Effector memory CD4-positive, alpha-beta T cell (primary cell): ENCODE data around the gene FOXJ3.

Experiments used
- DNase-seq, 3 donors: peaks; one replicate each; pipeline ENCODE4 v3.0.0-alpha.2; 2020
- H3K27ac ChIP-seq: 2 replicates; pipeline ENCODE4 v1.7.0; 2013; ENCODE audit warnings: mild to moderate bottlenecking, low read length, moderate library complexity; ENCODE audit not compliant: insufficient read depth, poor library complexity, severe bottlenecking
- H3K27me3 ChIP-seq: replicated peaks from 2 replicates; pipeline ENCODE4 v1.7.0; 2013; ENCODE audit warnings: mild to moderate bottlenecking, low read length; ENCODE audit not compliant: insufficient read depth, control insufficient read depth, poor library complexity, severe bottlenecking
- H3K36me3 ChIP-seq: 2 replicates; pipeline ENCODE4 v1.7.0; 2013; ENCODE audit warnings: mild to moderate bottlenecking, low read length, moderate library complexity; ENCODE audit not compliant: control insufficient read depth, insufficient read depth
- H3K4me1 ChIP-seq: 2 replicates; pipeline ENCODE4 v1.7.0; 2013; ENCODE audit warnings: low read length, mild to moderate bottlenecking; ENCODE audit not compliant: control insufficient read depth, insufficient read depth, poor library complexity, severe bottlenecking
- H3K4me3 ChIP-seq: 2 replicates; pipeline ENCODE4 v1.7.0; 2013; ENCODE audit warnings: low read length, low read depth, mild to moderate bottlenecking; ENCODE audit not compliant: insufficient read depth, poor library complexity, severe bottlenecking
- H3K9me3 ChIP-seq: 2 replicates; pipeline ENCODE4 v1.7.0; 2013; ENCODE audit warnings: mild to moderate bottlenecking, low read length, moderate library complexity; ENCODE audit not compliant: control insufficient read depth

The FOXJ3 gene

GRCh38 chr1:42288311-42288985 is 46.6 kb downstream of the FOXJ3 start:
- Histone ChIP-seq H3K27me3 (no peaks in the 10 kb centered on the region), H3K4me3 (no peak overlapping the region), H3K4me1 (no peaks in the 10 kb centered on the region), H3K27ac (no peak overlapping the region), H3K36me3 (no peaks in the 10 kb centered on the region), H3K9me3 (no peaks in the 10 kb centered on the region)
- no peak for DNase-seq

- H3K4me3 ChIP-seq: no peak overlapping the region
- no peaks in the 10 kb centered on the region for H3K4me1 ChIP-seq
- H3K9me3 ChIP-seq: no peaks in the 10 kb centered on the region
- no peak overlapping the region for H3K27ac ChIP-seq
- peaks cover 5% of the 10 kb centered on the region for H3K36me3 ChIP-seq
- DNase-seq: no peak
- no peaks in the 10 kb centered on the region for H3K27me3 ChIP-seq
Observed at GRCh38 chr1:42282867-42283583, 52.0 kb downstream of the FOXJ3 start.

GRCh38 chr1:42282024-42282579 is 52.9 kb downstream of the FOXJ3 start:
- H3K9me3 ChIP-seq: no peaks in the 10 kb centered on the region
- peaks cover 5% of the 10 kb centered on the region for H3K36me3 ChIP-seq
- no peak overlapping the region for H3K4me3 ChIP-seq
- no peak overlapping the region for H3K27ac ChIP-seq
- H3K27me3 ChIP-seq: no peaks in the 10 kb centered on the region
- no peaks in the 10 kb centered on the region for H3K4me1 ChIP-seq
- no peak for DNase-seq

GRCh38 chr1:42280821-42281220 is 54.2 kb downstream of the FOXJ3 start:
- H3K9me3 ChIP-seq: no peaks in the 10 kb centered on the region
- H3K4me1 ChIP-seq: no peaks in the 10 kb centered on the region
- DNase-seq: no peak
- H3K36me3 ChIP-seq: peaks cover 8% of the 10 kb centered on the region
- H3K27ac ChIP-seq: no peak overlapping the region
- H3K4me3 ChIP-seq: no peak overlapping the region
- H3K27me3 ChIP-seq: no peaks in the 10 kb centered on the region

GRCh38 chr1:42279055-42279454 is 56.0 kb downstream of the FOXJ3 start:
- no peak for DNase-seq
- Histone ChIP-seq H3K27me3 (no peaks in the 10 kb centered on the region), H3K4me3 (no peak overlapping the region), H3K4me1 (no peaks in the 10 kb centered on the region), H3K9me3 (no peaks in the 10 kb centered on the region), H3K36me3 (peaks cover 8% of the 10 kb centered on the region), H3K27ac (no peak overlapping the region)

- H3K4me1 ChIP-seq: no peaks in the 10 kb centered on the region
- H3K27ac ChIP-seq: no peak overlapping the region
- peaks cover 2% of the 10 kb centered on the region for H3K36me3 ChIP-seq
- no peaks in the 10 kb centered on the region for H3K9me3 ChIP-seq
- no peaks in the 10 kb centered on the region for H3K27me3 ChIP-seq
- H3K4me3 ChIP-seq: no peak overlapping the region
- no peak for DNase-seq
Observed at GRCh38 chr1:42272920-42273319, 62.1 kb downstream of the FOXJ3 start.

- no peak overlapping the region for H3K27ac ChIP-seq
- H3K4me3 ChIP-seq: no peak overlapping the region
- no peaks in the 10 kb centered on the region for H3K27me3 ChIP-seq
- peaks cover 4% of the 10 kb centered on the region for H3K36me3 ChIP-seq
- H3K4me1 ChIP-seq: no peaks in the 10 kb centered on the region
- H3K9me3 ChIP-seq: no peaks in the 10 kb centered on the region
- DNase-seq: no peak
Observed at GRCh38 chr1:42267904-42268303, 67.1 kb downstream of the FOXJ3 start.

GRCh38 chr1:42266253-42267135 is 68.5 kb downstream of the FOXJ3 start:
- no peak for DNase-seq
- H3K9me3 ChIP-seq: no peaks in the 10 kb centered on the region
- no peak overlapping the region for H3K27ac ChIP-seq

GRCh38 chr1:42264511-42265190 is 70.4 kb downstream of the FOXJ3 start:
- DNase-seq: no peak
- Histone ChIP-seq H3K27me3 (no peaks in the 10 kb centered on the region), H3K27ac (no peak overlapping the region), H3K9me3 (no peaks in the 10 kb centered on the region), H3K4me1 (peaks cover 6% of the 10 kb centered on the region), H3K4me3 (no peak overlapping the region), H3K36me3 (peaks cover 4% of the 10 kb centered on the region)

More at GRCh38 chr1:42266253-42267135, 68.5 kb downstream of the FOXJ3 start:
- H3K27me3 ChIP-seq: no peaks in the 10 kb centered on the region
- H3K4me1 ChIP-seq: no peaks in the 10 kb centered on the region
- no peak overlapping the region for H3K4me3 ChIP-seq
- peaks cover 4% of the 10 kb centered on the region for H3K36me3 ChIP-seq
